DMS79 treated with DMSO at 0.1 percent for 48 hours (cell line): Measurements from ENCODE around the gene FGFR2.

Source experiments
- DNase-seq: peaks from one replicate; lab custom pipeline; 2025; lab: John Stamatoyannopoulos, UW

FGFR2 gene

GRCh38 chr10:121493521-121493920, 104.7 kb downstream of the FGFR2 start:
- DNase-seq, result no peak

GRCh38 chr10:121490871-121491519, 107.2 kb downstream of the FGFR2 start:
- DNase-seq, result no peak

GRCh38 chr10:121485436-121486139, 112.7 kb downstream of the FGFR2 start:
- no peak for DNase-seq

- DNase-seq, result no peak
Observed at GRCh38 chr10:121484816-121485215, 113.4 kb downstream of the FGFR2 start.

- DNase-seq, result no peak
Observed at GRCh38 chr10:121484401-121484800, 113.8 kb downstream of the FGFR2 start.

- DNase-seq, result no peak
Observed at GRCh38 chr10:121481180-121481579, 117.1 kb downstream of the FGFR2 start.

GRCh38 chr10:121478556-121478955, 119.7 kb downstream of the FGFR2 start:
- DNase-seq, result no peak

GRCh38 chr10:121469797-121470606, 128.2 kb downstream of the FGFR2 start:
- no peak for DNase-seq

GRCh38 chr10:121468726-121469125, 129.5 kb downstream of the FGFR2 start:
- DNase-seq, result no peak

- DNase-seq, result no peak
Observed at GRCh38 chr10:121466424-121466823, 131.8 kb downstream of the FGFR2 start.

- DNase-seq, result no peak
Observed at GRCh38 chr10:121465215-121465614, 133.0 kb downstream of the FGFR2 start.

GRCh38 chr10:121464517-121464916, 133.7 kb downstream of the FGFR2 start:
- DNase-seq, result no peak

GRCh38 chr10:121462955-121463354, 135.3 kb downstream of the FGFR2 start:
- no peak for DNase-seq

- DNase-seq, result no peak
Observed at GRCh38 chr10:121462281-121462680, 136.0 kb downstream of the FGFR2 start.

GRCh38 chr10:121461307-121461706, 136.9 kb downstream of the FGFR2 start:
- no peak for DNase-seq

- DNase-seq, result no peak
Observed at GRCh38 chr10:121460733-121461132, 137.5 kb downstream of the FGFR2 start.

GRCh38 chr10:121459622-121460453, 138.4 kb downstream of the FGFR2 start:
- DNase-seq, result no peak

- DNase-seq, result no peak
Observed at GRCh38 chr10:121459279-121459621, 139.0 kb downstream of the FGFR2 start.

GRCh38 chr10:121457729-121458128, 140.5 kb downstream of the FGFR2 start:
- no peak for DNase-seq

- no peak for DNase-seq
Observed at GRCh38 chr10:121455377-121455776, 142.9 kb downstream of the FGFR2 start.

GRCh38 chr10:121454781-121455180, 143.5 kb downstream of the FGFR2 start:
- no peak for DNase-seq

GRCh38 chr10:121453160-121453559, 145.1 kb downstream of the FGFR2 start:
- DNase-seq, result no peak
